NCI-H1105 (cell line): ENCODE results near the gene IFNAR2.

Experiments
- DNase-seq: peaks from one replicate; lab custom pipeline; 2025; lab: John Stamatoyannopoulos, UW

The IFNAR2 gene

DNA sequence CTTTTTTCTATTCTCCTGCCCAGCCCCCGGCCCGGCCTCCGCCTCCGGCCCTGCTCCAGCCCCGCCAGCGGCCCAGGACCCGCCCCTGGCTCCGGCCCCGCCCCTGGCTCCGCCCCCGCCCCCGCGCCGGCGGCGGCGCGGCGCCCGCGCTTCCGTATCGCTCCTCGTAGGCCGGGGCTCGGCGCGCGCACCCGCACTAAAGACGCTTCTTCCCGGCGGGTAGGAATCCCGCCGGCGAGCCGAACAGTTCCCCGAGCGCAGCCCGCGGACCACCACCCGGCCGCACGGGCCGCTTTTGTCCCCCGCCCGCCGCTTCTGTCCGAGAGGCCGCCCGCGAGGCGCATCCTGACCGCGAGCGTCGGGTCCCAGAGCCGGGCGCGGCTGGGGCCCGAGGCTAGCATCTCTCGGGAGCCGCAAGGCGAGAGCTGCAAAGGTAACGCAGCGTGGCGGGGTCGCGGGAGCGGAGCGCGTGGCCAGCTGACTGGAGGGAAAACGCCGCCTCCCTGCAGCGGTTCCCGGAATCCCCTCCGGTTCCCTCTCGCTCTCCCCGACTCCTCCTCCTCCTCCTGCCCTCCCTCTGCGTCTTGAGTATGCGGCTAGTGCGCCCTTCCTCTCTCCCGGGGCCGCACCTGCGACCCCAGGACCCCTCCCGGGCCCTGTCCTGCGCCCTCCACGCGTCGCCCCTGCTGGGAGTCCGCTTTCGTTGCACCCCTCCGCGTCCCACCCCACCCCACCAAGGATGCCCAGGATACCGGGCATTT lies at the start of gene IFNAR2:
Gene IFNAR2 (plus strand): TSS at position 155 of the 761 bp plus-strand sequence. CDS start 11,985 bp downstream, outside the sequence.
- peak; percentile 64 for DNase-seq

DNA sequence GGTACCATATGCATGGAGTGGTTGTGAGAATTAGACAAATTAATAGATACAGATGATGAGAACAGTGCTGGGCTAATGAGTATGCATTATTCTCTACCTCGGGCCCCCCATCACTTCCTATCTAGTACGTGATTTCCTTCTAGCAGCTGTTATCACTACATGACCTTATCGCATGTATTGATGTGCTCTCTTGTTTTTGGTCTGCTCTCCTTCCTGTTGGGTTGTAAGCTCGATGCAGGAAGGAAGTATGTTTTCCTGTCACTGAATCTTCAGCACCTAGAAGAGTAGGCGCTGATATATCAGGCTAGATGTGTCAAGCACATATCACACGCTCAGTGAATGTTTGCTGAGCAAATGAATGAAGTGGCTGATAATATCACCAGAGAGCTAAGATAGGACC lies 43.9 kb upstream of the IFNAR2 start:
- DNase-seq: no peak

DNA sequence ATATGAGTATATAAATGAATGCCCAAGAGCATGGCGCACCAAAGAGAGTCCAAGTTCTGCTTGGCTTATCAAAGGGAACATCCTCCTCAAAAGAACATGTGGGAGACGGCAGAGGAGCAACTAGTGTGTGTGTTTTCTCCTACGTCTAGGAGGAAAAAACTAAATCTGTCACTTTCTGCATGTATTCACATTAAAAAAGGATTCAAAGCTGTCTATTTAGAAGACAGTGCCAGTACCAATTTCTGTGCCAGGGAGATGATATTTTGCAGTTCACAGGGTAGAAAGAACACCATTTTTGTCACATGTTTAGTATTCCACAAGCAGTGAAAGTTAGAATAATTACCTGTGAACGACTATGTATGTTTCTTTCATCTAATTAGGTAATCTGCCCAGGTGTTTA lies 42.5 kb upstream of the IFNAR2 start:
- DNase-seq: no peak

DNA sequence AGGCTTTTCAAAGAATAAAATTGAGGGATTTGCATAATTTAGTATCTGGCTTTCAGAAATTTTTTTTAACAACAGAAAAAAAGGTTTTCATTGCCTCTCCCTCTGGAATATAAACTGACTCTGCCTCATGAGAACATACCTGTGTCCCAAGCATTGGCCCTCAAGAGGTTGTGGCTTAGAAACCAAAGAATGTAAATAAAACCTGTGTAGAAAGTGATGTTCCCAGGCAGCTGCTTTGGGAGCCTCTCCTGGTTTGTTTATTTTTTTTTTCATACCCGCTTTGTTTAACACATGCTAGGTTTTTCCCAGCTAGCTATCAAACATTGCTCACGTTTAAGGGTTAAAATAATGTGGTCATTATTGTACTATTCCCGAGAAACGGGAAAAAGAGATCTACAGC lies 40.5 kb upstream of the IFNAR2 start:
- DNase-seq: no peak

DNA sequence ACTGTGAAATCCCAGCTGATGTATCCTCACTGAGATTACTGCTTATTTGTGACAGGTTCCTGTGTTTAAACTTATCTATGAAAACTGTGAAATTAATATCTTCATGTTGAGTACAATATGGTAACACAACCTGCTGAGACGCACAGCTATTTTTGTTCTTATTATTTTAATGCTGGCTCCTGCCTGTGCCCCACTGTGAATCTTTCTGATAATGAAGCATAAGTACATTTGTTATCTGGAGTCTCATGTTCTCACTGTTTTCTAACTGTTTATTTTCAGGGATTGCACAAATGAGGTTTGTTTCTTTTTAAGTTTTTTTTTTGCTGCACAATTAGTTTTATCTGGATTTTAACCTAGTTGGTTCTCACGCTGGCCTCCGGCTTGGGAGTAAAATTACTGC lies 39.9 kb upstream of the IFNAR2 start:
- no peak for DNase-seq

DNA sequence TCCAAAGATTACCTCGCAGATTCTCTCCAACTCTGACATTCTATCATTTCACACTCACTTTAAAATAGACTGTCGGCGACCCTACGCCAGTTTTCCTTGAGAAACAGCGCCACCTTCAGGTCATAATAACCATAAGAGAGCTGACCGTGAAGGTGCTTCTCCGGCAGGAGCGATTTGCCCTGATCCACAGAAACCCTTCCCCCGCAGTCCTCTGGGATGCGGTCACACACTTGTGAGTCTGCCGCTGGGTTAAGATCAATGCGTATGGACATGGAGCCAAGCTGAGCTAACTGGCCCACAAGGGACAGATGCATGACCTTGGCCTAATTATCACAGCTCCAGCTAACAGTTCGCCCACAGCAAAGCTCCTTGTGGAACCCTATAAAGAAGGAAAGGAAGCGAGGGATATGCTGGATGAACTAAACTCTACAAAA lies 32.8 kb upstream of the IFNAR2 start:
- peak; percentile 69 for DNase-seq

DNA sequence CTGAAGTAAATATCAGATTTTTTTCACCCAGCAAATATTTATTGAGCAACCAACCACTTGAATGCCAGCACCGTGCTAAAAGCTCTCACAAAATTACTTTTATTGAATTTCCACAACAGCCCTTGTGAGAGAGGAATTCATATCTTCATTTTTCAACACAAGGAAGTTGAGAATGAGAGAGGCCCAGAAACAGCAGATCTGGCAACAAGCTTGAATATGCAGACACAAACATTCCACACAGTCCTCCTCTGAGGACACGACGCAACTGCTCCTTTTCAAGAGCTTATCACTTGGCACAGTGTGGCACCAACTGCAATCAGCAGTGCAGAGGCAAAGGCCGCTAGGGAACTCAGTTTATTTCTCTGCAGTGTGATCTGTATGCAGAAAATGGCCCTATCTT lies 32.2 kb upstream of the IFNAR2 start:
- DNase-seq: no peak

DNA sequence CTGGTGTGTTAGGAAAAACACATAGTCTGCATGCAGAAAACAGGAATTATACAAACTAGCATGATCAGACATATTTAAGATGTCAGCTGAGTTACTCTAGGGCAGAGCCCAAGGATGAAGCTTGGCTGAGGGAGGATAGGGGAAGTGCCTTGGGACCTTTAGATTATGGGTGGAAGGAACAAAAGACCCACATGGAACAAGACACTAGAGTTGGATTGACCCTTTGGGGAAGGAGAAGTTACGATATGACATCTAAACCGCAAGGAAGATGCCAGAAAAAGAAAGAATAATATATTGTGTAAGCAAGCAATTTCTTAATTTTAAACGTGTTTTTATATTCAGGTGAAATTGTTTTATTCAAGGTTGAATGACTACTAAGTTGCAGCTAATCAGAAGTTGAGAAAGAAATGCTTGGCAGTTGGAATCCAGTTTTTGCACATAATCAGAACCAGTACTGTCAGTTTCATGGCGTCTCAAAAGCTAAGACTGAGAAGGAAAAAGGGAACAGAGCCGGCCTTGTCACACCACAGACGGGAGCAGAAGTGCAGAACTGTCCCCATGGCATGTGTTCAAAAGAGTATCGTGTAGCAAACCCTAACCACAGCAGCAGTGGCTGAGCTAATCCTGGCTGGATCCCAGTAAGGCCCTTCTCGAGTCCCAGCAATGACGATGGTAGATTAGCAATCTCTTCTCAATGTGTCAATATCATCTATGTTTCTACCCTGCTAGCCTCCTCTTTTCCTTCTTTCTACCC lies 31.2 kb upstream of the IFNAR2 start:
- no peak for DNase-seq

DNA sequence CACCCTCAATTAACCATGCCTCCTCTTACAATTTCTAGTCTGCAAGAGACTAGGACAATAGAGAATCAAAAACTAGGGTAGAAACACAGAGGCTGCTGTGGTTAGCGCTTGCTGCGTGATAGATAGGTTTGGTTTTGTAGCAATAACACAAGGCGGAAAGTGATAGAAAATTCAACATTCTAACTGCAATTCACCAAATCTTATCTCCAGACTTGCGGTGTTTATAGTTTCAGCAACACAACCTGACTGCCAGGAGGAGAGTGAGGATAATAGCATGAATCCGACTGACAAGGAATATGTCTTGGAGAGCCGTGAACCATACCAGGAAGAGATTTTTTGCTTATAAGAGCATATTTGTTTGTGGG lies 30.7 kb upstream of the IFNAR2 start:
- DNase-seq: no peak

DNA sequence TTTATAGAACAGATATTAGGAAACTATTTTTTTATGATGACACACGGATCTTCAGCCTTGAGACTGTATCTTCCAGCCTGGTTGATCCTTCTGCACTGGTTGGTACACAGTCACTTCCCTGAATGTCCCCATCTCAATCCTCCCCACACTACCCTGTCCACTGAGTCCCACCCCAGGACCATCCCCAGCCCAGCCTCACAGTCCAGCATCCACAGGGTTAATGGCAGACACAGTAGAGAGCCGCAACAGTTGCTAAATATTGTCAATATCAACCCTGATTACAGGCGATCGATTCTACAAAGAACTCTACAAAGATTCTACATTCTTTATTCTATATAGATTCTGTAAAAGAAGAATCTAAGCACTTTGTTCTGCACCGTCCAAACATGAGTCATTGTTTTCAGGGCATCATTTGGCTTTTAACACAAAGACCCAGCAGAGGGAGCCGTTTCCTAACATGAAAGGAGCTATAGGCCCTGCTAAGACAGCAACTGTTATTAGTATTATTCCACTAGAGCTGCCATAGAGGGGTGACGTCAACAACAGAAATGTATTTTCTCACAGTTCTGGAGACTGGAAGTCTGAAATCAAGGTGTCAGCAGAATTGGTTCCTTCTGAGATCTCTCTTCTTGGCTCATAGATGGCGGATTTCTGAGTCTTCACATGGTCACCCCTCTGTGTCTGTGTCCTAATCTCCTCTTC lies 30.1 kb upstream of the IFNAR2 start:
- DNase-seq: peak; percentile 83

DNA sequence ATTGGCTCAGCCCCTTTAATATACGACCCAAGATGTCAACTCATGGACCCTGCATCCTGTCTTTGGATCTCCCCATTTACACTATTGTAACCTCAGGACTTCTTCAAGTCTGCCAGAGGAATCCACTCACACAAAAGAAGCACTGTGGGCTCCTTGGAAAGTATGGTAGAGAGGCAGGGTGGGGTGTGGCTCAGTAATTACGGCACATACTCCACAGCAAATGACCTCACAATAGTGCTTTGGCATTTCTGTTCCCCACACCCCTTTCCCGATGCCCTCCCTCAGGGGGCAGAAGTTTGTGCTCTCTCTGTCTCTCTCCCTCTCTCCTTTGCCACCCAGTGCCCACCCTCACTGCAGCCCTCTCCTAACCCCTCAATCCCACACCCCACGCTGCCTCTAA lies 27.8 kb upstream of the IFNAR2 start:
- DNase-seq: no peak

DNA sequence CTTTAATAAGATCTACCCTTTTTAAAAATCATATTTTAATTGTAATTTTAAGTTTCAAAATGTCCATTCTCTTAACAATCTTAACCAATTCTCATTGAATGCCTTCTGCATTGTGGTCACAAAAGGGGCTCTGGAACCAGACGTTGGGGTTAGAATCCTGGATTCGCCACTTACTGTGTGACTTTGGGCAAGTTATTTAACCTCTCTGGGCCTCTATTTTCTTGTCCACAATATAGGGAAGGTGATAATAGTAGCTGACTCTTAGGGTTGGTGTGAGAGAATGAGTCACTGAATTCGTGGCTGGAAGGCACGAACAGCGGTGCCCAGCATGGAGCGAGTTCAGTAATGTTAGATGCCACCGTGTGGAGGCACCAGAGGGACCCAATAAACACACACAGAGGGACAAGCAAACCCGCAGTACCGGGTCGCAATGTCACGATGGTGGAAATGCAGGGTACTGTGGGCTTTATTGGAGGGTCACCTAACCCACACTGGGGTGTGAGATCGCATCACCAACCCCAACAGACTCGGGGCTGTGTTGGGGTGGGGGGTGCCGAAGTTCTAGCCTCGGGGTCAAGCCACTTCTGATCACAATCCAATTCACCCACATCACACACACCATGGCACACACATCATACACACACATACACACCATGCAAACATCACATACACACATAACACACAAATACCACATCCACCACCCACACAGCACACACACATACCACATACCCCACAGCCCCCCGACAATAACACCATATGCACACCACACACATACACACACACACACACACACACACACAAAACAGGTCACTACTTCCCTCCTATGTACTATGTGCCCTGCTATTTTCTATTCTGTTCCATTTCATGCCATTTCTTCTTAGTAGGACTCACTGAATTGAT lies 27.0 kb upstream of the IFNAR2 start:
- DNase-seq: no peak

DNA sequence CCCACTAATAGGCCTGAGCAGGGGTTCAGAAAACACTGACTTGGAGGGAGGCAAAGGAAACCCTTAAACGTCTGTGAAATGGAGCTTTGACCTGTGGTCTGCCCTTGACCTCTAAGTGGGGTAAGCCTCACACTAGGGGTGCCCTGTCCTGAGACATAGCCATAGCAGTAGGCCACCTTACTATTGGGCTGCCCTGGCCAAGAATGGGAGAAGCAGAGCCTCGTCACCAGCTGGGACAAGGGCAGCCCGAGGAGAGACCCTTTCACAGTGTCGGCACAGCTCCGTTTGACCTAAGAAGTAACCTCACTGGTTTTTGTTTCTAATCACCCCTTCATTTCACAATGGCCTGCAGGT lies 26.4 kb upstream of the IFNAR2 start:
- no peak for DNase-seq

DNA sequence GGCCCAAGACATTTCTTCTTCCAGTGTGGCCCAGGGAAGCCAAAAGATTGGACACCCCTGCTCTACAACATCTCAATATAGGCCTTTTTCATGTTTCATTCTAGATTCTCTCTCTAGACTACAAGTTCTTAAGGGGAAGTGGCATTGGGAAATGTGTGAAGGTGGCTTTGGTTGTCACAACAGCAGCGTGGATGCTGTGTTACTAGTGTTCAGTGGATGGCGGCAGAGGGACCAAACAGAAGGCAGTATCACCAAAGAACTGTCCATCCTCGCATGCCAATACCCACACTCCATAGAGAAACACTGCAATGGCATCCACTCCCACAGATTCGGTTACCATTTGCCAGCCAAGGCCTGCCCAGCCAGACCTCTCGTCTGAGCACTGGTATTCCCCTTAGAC lies 24.3 kb upstream of the IFNAR2 start:
- no peak for DNase-seq

DNA sequence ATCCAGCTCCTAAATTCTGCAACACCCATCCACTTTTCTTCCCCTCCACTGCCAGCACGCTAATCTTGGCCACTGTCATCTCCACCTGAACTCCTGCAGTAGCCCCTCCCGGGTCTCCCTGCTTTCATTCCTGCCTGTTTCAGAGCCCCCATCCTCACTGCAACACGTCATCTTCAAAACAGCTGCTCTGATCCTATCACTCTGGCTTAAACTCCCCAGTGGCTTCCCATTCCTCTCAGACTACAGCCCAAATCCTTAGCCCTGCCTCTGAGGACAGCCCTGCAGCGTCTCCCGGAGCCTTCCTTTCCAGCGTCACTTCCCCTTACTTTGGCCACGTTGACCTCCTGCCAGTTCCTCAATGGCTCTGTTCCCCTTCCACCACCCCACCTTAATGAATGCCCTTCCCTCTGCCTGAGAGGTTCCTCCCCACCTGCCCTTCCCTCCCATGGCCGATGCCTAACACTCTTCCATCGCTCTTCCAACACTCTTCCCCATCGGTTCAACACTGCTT lies 22.9 kb upstream of the IFNAR2 start:
- no peak for DNase-seq

DNA sequence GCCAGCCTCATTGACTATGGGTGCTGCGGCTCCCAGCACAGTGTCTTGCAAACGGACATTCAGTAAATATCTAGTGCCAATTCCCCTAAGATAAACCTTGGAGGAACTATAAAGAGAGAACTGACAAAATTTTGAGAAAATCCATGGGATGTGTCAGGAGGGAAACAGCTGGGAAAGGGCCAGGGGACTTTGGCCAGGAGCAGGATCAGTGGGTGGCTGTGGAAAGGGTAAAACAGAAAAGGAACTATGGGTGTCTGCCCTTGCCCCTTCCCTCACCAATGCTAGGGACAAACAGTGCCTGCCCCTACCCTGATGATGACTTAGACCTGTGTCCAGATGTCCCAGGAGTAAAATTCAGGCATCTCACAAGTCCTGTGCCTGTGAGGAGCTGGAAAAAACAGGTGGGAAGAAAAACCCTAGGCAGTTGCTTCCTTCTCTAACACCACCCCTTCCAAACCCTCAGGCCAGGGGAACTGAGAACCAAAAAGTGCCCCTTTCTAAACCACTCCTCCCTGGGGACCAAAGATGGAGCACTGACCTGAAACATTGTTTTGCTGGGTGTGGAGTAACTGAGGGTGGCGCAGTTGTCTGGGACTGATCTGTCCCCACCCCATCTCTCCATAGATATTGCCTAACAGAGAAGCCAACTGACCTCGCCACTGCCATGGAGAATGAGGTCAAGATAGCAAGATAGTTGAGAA lies 22.1 kb upstream of the IFNAR2 start:
- DNase-seq: no peak

DNA sequence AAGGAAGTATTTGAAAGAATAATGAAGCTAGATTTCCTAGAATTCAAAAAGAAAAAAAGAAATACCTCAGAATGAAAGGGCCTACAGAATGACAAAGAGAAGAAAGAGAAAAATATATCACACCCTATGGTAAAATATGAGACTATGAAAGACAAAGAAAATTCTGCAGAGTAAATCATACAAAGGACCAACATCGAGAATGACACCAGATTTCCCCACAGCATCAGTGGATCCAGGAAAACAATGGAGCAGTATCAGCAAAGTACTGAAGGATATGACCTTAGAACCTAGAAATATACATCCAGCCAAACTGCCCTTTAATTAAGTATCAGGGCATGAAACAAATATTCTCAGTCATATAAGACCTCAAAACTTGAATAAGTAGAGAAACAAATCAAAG lies 21.2 kb upstream of the IFNAR2 start:
- DNase-seq: no peak

DNA sequence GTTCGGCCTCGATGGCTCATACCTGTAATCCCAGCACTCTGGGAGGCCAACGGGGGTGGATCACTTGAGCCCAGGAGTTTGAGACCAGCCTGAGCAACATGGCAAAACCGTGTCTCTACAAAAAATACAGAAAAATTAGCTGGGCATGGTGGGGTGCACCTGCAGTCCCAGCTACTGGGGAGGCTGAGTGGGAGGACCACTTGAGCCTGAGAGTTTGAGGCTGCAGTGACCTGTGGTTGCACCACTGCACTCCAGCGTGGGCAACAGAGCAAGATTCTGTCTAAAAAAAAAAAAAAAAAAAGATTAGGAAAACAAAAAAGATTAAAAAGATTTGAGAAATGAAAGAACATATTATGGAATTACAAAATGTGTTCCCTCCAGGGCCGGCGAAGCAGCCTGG lies 18.4 kb upstream of the IFNAR2 start:
- DNase-seq: no peak

DNA sequence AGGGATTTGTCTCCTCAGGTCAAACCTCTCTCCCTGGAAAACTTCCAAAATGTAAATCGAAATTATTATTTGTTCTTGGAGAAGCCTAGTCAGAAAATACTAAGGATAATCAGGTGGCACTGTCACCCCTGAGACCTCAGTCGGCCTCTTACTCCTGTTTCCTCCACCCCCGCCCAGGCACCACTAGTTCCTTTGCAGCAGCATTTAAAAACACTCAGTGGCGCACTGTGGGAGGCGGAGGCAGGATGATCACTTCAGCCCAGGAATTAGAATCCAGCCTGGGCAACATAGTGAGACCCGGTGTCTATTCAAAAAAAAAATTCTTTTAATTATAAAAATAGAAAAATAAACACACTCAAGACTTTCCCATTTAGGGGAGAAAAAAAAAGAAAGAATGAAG lies 18.0 kb upstream of the IFNAR2 start:
- DNase-seq: no peak

DNA sequence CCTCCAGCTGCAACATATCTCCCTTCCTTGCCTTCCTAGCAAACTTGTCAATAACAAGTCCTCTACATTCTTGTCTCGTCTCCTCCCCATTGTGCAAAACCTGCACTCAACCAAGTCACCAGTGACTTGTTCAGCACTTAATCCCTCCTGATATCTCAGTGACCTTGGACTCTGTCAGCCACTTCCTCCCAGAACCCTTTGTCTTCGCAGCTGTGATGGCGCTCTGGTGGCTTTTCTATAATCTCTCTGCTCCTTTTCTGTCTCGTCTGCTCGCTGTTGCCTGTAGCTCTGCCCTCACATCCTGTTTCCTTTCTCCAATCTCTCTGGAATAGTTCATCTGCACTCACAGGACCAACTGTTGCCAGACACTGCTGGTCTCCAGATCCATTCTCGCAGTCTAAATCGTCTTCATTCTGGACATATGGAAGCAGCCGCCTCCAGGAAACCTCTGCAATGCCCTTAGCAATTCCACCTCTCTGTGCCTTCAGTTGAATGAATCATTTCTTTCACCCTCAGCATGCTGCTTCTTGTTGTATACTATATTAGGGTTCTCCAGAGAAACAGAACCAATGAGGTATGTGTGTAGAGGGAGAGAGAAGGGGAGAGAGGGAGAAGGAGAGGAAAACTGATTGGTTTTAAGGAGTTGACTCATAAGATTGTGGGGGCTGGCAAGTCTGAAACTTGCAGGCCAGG lies 17.4 kb upstream of the IFNAR2 start:
- no peak for DNase-seq

DNA sequence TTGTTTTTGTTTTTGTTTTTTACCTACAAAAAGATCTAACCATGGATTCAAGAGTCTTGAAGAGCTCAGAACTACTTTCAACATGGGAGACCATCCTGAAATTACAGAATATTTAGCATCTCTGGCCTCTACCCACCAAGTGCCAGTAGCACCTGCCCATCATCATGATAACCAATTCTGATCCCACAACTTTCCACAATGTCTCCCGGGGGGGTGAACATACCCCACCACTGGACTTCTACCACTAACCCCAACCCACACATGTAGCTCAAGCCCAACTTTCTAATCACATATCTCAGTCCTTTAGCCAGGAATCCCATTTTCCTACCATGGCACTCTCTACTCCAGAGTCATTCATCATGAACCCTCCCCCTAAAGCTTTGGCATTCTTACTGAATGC lies 15.7 kb upstream of the IFNAR2 start:
- DNase-seq: no peak
